ENCODE results near the gene HS6ST3. TPM values are rescaled to one million over a fixed set of nuclear protein-coding genes. Genes with fewer than 3 reads are reported as not detected.

The HS6ST3 gene
- total RNA-seq, 1 experiment from 2014 or later = 0.11 TPM

- intact Hi-C loops (cut with micrococcal nuclease) = no loop called here
- no peak for ATAC-seq
- Histone ChIP-seq H3K36me3 (ENCODE audit: low read depth, low read length) (no peaks in the 10 kb centered on the region), H3K79me2 (ENCODE audit: low read length) (no peaks in the 10 kb centered on the region), H4K20me1 (ENCODE audit: low read length) (no peaks in the 10 kb centered on the region), H2AFZ (ENCODE audit: low read length) (no peak overlapping the region), H3K9ac (ENCODE audit: low read length) (no peak overlapping the region), H3F3A (ENCODE audit: low read length, unreplicated experiment) (no peaks in the 10 kb centered on the region), H3K27ac (ENCODE audit: low read length) (no peak overlapping the region), H3K4me3 (ENCODE audit: low read length) (no peak overlapping the region), H3K9me2 (replicated peaks; ENCODE audit: low read length) (no peaks in the 10 kb centered on the region), H3K4me2 (ENCODE audit: low read length) (no peak overlapping the region), H3K4me1 (ENCODE audit: insufficient read depth, low read length) (no peaks in the 10 kb centered on the region), H3K9me3 (ENCODE audit: low read length) (no peaks in the 10 kb centered on the region), H3K27me3 (ENCODE audit: low read length) (no peaks in the 10 kb centered on the region; the same call in 1 of the 2 replicates)
- BruUV-seq (replicated peaks) = no TSS peak
- TF ChIP-seq CTCF (conservative IDR thresholded peaks at IDR 0.05; ENCODE audit: low read depth, low read length) (no peak), EZH2 (IDR thresholded peaks at IDR 0.05; ENCODE audit: low read length, unreplicated experiment) (no peak), EZH2phosphoT487 (IDR thresholded peaks at IDR 0.05; ENCODE audit: borderline replicate concordance, low read length) (no peak)
- ChIA-PET CTCF (no interaction called here), POLR2A (ENCODE audit: unreplicated experiment) (no interaction called here)
- no peak for DNase-seq
Observed at GRCh38 chr13:96119921-96120320, 30.0 kb downstream of the HS6ST3 start.

- no TSS peak for BruUV-seq (replicated peaks)
- H3K4me1 ChIP-seq (ENCODE audit: insufficient read depth, low read length) = no peaks in the 10 kb centered on the region
- ATAC-seq (no peak), DNase-seq (no peak)
- TF ChIP-seq EZH2phosphoT487 (IDR thresholded peaks at IDR 0.05; ENCODE audit: borderline replicate concordance, low read length) (no peak), EZH2 (IDR thresholded peaks at IDR 0.05; ENCODE audit: low read length, unreplicated experiment) (no peak), CTCF (conservative IDR thresholded peaks at IDR 0.05; ENCODE audit: low read depth, low read length) (no peak)
- ChIA-PET CTCF (interaction anchor here (0.5 kb wide), 1 partner anchor 8 kb away, joined by 7 read pairs; no protein-coding TSS in a partner anchor), POLR2A (ENCODE audit: unreplicated experiment) (no interaction called here)
- no peak overlapping the region for H3K4me2 ChIP-seq (ENCODE audit: low read length)
- H3K79me2 ChIP-seq (ENCODE audit: low read length) = no peaks in the 10 kb centered on the region
- no peaks in the 10 kb centered on the region for H3K36me3 ChIP-seq (ENCODE audit: low read depth, low read length)
- H3K27ac ChIP-seq (ENCODE audit: low read length) = no peak overlapping the region
- no peaks in the 10 kb centered on the region for H3F3A ChIP-seq (ENCODE audit: low read length, unreplicated experiment)
- H3K4me3 ChIP-seq (ENCODE audit: low read length) = no peak overlapping the region
- no peaks in the 10 kb centered on the region for H3K9me2 ChIP-seq (replicated peaks; ENCODE audit: low read length)
- H4K20me1 ChIP-seq (ENCODE audit: low read length) = no peaks in the 10 kb centered on the region
- no peaks in the 10 kb centered on the region; the same call in 1 of the 2 replicates for H3K27me3 ChIP-seq (ENCODE audit: low read length)
- no peaks in the 10 kb centered on the region for H3K9me3 ChIP-seq (ENCODE audit: low read length)
- intact Hi-C loops (cut with micrococcal nuclease) = no loop called here
- no peak overlapping the region for H3K9ac ChIP-seq (ENCODE audit: low read length)
- no peak overlapping the region for H2AFZ ChIP-seq (ENCODE audit: low read length)
Observed at GRCh38 chr13:96130818-96131340, 41.0 kb downstream of the HS6ST3 start.

- POLR2A ChIA-PET (ENCODE audit: unreplicated experiment) = no interaction called here
Observed at GRCh38 chr13:96141032-96141431, 51.1 kb downstream of the HS6ST3 start.

More at GRCh38 chr13:96141032-96141431, 51.1 kb downstream of the HS6ST3 start:
- peak; percentile 51 for DNase-seq
- Histone ChIP-seq H2AFZ (ENCODE audit: low read length) (no peak overlapping the region), H3K36me3 (ENCODE audit: low read depth, low read length) (no peaks in the 10 kb centered on the region), H3K9me3 (ENCODE audit: low read length) (no peaks in the 10 kb centered on the region), H3K27ac (ENCODE audit: low read length) (no peak overlapping the region), H3K9ac (ENCODE audit: low read length) (no peak overlapping the region), H3K27me3 (ENCODE audit: low read length) (no peaks in the 10 kb centered on the region), H3K4me3 (ENCODE audit: low read length) (no peak overlapping the region), H3K4me2 (ENCODE audit: low read length) (no peak overlapping the region), H3K9me2 (replicated peaks; ENCODE audit: low read length) (no peaks in the 10 kb centered on the region), H4K20me1 (ENCODE audit: low read length) (no peaks in the 10 kb centered on the region), H3F3A (ENCODE audit: low read length, unreplicated experiment) (no peaks in the 10 kb centered on the region), H3K4me1 (ENCODE audit: insufficient read depth, low read length) (no peaks in the 10 kb centered on the region), H3K79me2 (ENCODE audit: low read length) (no peaks in the 10 kb centered on the region)
- no peak for TF ChIP-seq EZH2 (IDR thresholded peaks at IDR 0.05; ENCODE audit: low read length, unreplicated experiment)
- TF ChIP-seq CTCF (conservative IDR thresholded peaks at IDR 0.05; ENCODE audit: low read depth, low read length) = peak; percentile 43
- CTCF ChIA-PET = interaction anchor here (0.7 to 1.2 kb wide), 3 partner anchors 121 to 676 kb away, joined by 3 to 20 read pairs (median 5); no protein-coding TSS in a partner anchor
- no TSS peak for BruUV-seq (replicated peaks)
- ATAC-seq = peak; percentile 45; the same call in 1 of the 2 replicates
- intact Hi-C loops (cut with micrococcal nuclease) = loop anchor here (1.0 to 5.0 kb wide), 4 partner anchors 121 to 816 kb away; no protein-coding TSS in a partner anchor

Data from PC-3 (cell line).